Bronchial epithelial cell (primary cell): ENCODE data around the gene ATP6V0B. TPM values are rescaled to one million over a fixed set of nuclear protein-coding genes. Genes with fewer than 3 reads are reported as not detected.

Experiments used
- DNase-seq: peaks from one replicate; pipeline ENCODE4 v3.0.0-alpha.2; 2010; ENCODE audit warnings: low read depth
- FAIRE-seq: peaks from 2 replicates; lab custom pipeline; 2011; peaks lifted over from hg19 to GRCh38; lab: Jason Lieb, UNC
- H3K27me3 ChIP-seq: 2 replicates; pipeline ENCODE4 v1.5.1; 2011; ENCODE audit warnings: low read length; ENCODE audit not compliant: control insufficient read depth, insufficient read depth
- H3K36me3 ChIP-seq: 2 replicates; pipeline ENCODE4 v1.5.1; 2011; ENCODE audit warnings: low read length; ENCODE audit not compliant: control insufficient read depth, insufficient read depth
- H3K4me3 ChIP-seq: 2 replicates; pipeline ENCODE4 v1.5.1; 2011; ENCODE audit warnings: mild to moderate bottlenecking, low read depth, low read length, control low read depth
- total RNA-seq: library from RNA; depleted of rRNA; stranded (reverse); fragments of >200 nt; gene quantifications from 2 replicates; pipeline ENCODE4 v1.2.1, GENCODE V29; 2014
- TF ChIP-seq, protein P1 (sequence below): IDR thresholded peaks from 2 replicates; pipeline ENCODE4 v1.5.1; 2011; ENCODE audit warnings: mild to moderate bottlenecking, moderate library complexity, low read length, control low read depth, inconsistent platforms; ENCODE audit not compliant: insufficient read depth, severe bottlenecking

Gene ATP6V0B
- total RNA-seq, 1 donor from 2014 or later, result 220 TPM

DNA sequence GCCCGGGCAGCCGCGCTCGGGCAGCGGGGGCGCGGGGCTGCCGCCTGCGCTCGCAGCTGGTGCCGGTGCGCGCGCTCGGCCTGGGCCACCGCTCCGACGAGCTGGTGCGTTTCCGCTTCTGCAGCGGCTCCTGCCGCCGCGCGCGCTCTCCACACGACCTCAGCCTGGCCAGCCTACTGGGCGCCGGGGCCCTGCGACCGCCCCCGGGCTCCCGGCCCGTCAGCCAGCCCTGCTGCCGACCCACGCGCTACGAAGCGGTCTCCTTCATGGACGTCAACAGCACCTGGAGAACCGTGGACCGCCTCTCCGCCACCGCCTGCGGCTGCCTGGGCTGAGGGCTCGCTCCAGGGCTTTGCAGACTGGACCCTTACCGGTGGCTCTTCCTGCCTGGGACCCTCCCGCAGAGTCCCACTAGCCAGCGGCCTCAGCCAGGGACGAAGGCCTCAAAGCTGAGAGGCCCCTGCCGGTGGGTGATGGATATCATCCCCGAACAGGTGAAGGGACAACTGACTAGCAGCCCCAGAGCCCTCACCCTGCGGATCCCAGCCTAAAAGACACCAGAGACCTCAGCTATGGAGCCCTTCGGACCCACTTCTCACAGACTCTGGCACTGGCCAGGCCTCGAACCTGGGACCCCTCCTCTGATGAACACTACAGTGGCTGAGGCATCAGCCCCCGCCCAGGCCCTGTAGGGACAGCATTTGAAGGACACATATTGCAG lies 38.2 kb upstream of the ATP6V0B start:
- peak overlapping the region; percentile 22 for H3K4me3 ChIP-seq
- no peak for FAIRE-seq

DNA sequence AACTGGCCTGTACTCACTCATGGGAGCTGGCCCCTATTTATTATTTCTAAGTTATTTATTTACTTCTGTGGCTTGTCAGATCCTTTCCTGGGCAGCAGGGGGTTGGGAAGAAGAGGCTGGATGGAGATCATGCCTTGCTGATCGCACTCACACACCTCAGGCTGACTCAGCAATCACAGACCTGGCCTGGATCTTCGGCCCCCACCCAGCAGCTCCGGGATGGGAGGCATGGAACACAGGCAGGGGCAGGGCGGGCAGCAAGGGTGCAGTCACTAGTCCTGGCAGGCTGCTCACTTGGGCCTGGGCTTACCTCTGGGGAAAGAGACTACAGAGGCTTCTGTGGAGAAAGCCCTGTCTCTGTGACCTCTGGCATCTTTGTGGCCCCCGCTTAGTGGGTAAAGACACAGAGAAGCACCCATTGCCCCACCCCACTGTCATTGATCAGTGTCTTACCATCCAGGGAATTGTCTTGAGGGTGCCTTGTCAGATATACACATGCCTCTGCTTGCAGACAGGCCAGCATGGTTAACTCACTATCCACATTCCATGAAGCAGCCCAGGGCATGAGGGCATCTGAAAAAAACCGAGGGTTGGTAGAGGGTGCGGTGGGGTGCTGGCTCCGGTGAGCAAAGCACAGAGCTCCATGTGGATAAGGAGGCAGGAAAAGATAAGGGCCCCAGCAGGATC lies 37.4 kb upstream of the ATP6V0B start:
- TF ChIP-seq, protein P1, sequence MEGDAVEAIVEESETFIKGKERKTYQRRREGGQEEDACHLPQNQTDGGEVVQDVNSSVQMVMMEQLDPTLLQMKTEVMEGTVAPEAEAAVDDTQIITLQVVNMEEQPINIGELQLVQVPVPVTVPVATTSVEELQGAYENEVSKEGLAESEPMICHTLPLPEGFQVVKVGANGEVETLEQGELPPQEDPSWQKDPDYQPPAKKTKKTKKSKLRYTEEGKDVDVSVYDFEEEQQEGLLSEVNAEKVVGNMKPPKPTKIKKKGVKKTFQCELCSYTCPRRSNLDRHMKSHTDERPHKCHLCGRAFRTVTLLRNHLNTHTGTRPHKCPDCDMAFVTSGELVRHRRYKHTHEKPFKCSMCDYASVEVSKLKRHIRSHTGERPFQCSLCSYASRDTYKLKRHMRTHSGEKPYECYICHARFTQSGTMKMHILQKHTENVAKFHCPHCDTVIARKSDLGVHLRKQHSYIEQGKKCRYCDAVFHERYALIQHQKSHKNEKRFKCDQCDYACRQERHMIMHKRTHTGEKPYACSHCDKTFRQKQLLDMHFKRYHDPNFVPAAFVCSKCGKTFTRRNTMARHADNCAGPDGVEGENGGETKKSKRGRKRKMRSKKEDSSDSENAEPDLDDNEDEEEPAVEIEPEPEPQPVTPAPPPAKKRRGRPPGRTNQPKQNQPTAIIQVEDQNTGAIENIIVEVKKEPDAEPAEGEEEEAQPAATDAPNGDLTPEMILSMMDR, result no peak
- no peak overlapping the region for H3K4me3 ChIP-seq
- H3K27me3 ChIP-seq, result no peaks in the 10 kb centered on the region
- FAIRE-seq (no peak), DNase-seq (peak; percentile 77)
- peaks cover 4% of the 10 kb centered on the region for H3K36me3 ChIP-seq

More for the DNA sequence above, 38.2 kb upstream of the ATP6V0B start:
- DNase-seq, result no peak
- H3K36me3 ChIP-seq, result peaks cover 4% of the 10 kb centered on the region
- no peaks in the 10 kb centered on the region for H3K27me3 ChIP-seq
- TF ChIP-seq, protein P1, result peak; percentile 7

DNA sequence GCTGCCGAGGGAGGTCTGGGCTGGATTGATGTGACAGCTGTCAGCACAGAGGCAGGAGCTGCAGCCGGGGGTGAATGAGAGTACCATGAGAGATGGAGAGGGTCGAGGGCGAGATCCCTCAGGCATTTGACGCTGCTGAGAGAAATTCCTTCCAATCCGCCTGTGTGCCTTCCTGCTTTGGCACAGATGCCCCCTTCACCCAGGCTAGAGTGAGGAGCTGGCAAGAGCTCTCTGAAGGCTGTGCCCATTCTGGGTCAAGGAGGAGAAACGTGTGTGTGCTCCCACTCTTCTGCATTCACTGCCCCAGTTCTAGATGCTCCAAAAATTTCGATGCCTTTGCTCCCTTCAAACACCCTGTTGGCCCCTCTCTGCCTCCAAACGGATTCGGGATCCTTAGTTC lies 36.4 kb upstream of the ATP6V0B start:
- no peak overlapping the region for H3K4me3 ChIP-seq
- TF ChIP-seq, protein P1, result no peak
- FAIRE-seq (no peak), DNase-seq (no peak)
- H3K36me3 ChIP-seq, result peaks cover 4% of the 10 kb centered on the region
- no peaks in the 10 kb centered on the region for H3K27me3 ChIP-seq

DNA sequence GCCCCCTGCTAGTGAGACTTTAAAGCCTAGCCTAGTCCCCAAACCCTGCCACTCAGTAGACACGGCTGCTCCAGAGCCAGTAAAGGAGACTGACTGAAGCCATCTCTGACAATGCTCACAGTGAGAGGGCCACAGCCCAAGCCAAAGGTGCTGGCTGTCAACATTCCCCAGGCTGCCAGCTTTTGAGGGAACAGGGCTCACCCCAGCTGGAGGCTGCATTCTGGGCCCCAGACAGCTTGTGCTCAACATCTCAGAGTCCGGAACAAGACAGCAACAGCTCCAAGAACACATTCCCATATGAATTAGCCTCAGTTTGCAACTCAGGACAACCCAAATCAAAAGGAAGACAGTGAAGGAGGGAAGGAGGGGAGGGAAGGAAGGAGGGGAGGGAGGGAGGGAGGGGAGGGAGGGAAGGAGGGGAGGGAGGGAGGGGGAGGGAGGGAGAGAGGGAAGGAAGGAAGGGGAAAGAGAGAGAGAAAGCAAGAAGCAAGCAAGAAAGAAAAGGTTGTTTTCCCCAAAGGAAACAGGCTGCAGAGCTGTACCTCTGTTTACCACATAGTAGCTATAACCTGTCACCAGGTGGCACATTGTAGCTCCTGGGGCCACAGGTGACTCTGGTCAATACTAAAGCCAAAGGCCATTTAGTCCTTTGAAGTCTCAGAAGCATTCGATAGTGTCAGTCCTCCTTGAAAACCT lies 35.7 kb upstream of the ATP6V0B start:
- DNase-seq (no peak), FAIRE-seq (no peak)
- TF ChIP-seq, protein P1, result no peak
- H3K4me3 ChIP-seq, result no peak overlapping the region
- no peaks in the 10 kb centered on the region for H3K27me3 ChIP-seq
- peaks cover 4% of the 10 kb centered on the region for H3K36me3 ChIP-seq

DNA sequence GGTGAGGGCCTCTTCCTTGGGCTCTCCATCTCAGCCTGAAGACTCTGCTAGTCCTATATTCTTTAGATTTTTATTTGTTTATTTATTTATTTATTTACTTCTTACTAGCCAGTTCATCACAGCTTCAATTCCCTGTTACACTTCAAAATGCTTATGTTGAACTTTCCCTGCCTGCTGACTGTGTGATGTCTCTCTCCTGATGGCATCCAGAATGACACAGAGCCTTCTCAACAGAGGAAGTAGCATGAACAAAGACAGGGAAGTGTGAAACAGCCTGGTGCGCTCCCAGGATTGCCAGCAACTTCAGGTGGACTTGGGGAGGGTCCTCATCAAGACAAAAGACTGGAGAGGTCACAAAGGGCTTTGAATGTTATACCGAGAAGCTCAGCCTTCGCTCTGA lies 32.3 kb upstream of the ATP6V0B start:
- H3K36me3 ChIP-seq, result peaks cover 1% of the 10 kb centered on the region
- H3K27me3 ChIP-seq, result no peaks in the 10 kb centered on the region
- no peak overlapping the region for H3K4me3 ChIP-seq
- FAIRE-seq (no peak), DNase-seq (no peak)
- TF ChIP-seq, protein P1, result no peak
